ENCODE results near the gene CCDC24. TPM values are rescaled to one million over a fixed set of nuclear protein-coding genes. Genes with fewer than 3 reads are reported as not detected.

CCDC24 gene
- total RNA-seq, 1 donor from 2014 or later = 0.86 TPM

DNA sequence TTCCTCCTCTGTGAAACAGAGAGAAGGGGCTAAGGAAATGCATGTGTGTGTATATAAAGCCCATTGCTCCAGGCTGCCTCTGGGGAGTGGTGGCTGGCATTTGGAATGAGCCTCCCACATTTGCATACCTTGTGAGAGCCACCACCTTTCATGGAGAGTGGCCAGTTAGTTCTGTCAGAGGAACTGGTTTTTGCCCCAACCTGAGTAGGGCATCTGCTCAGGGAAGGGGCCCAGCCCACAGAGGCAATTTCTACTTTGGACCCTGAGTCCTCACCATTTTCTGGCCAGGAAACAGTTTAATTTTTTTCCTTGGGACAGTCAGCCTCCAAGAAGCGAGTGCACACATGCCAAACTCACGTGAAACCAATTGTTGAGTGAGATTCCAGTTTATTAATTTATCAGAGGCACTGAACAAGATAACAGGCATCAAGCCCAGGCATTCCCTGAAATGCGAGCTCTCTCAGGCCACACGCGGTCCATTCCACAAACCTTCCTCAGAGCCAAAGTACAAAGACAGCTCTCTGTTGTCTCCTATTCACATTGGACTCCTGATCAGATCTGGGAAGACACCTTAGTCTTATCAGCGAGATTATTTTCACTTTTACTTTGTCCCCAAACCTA, 40.9 kb downstream of the CCDC24 start:
- intact Hi-C loops (cut with DNase I) = loop anchor here (10.0 kb wide), 1 partner anchor 267 kb away; no protein-coding TSS in a partner anchor
- DNase-seq = no peak
- ATAC-seq (ENCODE audit: poor library complexity) = no peak

DNA sequence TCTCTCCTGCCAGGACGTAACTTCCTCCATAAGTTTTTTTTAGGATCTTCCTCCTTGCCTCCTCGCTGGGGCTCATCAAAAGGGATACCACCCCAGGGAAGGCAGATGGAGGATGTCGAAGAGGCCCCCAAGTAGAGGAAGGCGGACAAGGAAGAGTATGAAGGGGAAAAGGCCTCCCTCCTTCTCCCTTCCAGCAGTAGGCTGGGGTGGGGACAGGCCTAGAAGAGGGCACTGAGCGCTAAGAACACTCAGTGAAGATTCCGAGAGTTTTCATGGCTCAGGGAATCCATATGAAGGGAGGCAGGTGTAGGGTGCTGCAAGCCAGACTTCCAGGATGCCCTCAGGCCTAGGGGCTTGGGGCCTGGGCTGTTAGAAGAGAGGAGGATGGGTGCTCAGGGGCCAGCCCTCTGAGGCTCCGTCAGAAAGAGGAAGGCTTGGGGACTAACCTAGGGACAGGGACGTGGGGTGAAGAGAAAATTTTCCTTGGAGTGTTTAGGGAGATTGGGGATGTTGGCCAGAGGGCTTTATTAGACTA, 41.7 kb downstream of the CCDC24 start:
- intact Hi-C loops (cut with DNase I) = loop anchor here (10.0 kb wide), 1 partner anchor 268 kb away; no protein-coding TSS in a partner anchor
- ATAC-seq (ENCODE audit: poor library complexity) (no peak), DNase-seq (no peak)

DNA sequence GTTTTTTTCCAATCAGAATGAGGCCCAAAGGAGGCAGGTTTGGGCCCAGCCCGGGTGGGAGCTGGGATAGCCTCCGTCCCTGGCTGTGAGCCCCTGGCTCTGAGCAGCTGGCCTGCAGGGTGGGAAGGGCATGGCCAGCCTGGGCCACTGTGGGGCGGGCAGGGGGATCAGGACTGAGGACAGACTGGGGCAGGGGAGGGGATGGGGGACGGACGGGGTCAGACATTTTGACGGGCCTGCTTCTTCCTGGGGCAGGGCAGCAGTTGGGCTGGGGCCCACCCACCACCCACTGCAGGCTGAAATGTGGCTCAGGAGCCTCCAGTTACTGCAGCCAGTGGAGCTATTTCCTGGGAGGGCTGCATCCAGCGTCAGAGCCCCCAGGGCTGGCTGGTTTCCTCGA, 42.4 kb downstream of the CCDC24 start:
- DNase-seq (no peak), ATAC-seq (ENCODE audit: poor library complexity) (no peak)
- intact Hi-C loops (cut with DNase I) = loop anchor here (10.0 kb wide), 1 partner anchor 269 kb away; no protein-coding TSS in a partner anchor

DNA sequence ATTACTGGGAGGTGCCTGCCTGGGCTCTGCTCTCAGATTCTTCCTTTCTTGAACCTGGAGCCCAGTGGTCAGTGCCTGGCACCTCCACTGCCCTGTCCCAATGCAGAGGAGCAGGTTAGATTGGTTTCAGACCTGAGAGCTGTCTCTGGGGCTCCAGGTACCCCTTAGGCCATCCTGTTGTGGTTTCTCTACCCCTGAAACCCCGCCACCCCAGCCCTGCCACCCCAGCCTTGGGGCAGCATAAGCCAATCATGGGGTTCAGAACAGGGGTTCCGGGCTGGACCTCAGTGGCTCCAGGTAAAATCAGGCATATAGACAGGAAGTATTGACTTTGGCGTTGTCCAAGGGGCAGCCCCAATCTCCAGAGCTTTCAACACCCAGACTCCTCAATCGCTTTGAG, 43.0 kb downstream of the CCDC24 start:
- DNase-seq = no peak
- ATAC-seq (ENCODE audit: poor library complexity) = no peak
- intact Hi-C loops (cut with DNase I) = loop anchor here (10.0 kb wide), 1 partner anchor 270 kb away; no protein-coding TSS in a partner anchor

DNA sequence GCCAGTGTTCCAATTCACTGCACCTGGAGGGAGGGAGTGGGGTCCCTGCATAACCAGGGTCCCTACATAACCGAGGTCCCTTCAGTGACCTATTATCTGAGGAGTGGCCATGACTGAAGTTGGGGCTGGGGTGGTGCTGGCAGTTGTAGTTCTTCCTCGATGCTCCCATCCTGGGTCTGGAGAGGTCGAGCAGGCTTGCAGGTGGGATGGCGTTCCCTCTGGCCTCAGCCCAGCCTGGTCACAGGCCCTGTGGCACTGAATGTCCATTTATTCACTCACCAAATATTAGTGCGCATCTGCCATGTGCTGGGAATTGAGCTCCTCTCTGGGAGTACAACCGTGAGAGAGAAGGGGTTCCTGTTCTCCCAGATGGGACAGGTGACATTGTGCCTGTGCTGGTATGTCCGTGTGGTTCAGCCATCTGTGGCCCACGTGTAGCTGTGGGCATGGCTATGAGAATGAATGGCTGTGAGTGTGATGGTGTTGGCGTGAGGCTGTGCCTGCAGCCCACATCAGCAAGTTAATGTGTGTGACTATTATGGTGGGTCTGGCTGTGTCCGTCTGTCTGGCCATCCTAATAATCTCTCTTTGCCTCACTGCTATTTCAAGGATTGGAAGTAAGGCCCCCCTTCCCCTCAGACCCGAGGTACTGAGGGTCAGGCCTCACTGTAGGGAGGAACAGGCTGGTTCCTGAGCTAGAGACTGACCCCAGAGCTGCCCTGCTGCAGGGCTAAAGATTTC, 43.7 kb downstream of the CCDC24 start:
- intact Hi-C loops (cut with DNase I) = loop anchor here (10.0 kb wide), 1 partner anchor 270 kb away; no protein-coding TSS in a partner anchor
- ATAC-seq (ENCODE audit: poor library complexity) = no peak

DNA sequence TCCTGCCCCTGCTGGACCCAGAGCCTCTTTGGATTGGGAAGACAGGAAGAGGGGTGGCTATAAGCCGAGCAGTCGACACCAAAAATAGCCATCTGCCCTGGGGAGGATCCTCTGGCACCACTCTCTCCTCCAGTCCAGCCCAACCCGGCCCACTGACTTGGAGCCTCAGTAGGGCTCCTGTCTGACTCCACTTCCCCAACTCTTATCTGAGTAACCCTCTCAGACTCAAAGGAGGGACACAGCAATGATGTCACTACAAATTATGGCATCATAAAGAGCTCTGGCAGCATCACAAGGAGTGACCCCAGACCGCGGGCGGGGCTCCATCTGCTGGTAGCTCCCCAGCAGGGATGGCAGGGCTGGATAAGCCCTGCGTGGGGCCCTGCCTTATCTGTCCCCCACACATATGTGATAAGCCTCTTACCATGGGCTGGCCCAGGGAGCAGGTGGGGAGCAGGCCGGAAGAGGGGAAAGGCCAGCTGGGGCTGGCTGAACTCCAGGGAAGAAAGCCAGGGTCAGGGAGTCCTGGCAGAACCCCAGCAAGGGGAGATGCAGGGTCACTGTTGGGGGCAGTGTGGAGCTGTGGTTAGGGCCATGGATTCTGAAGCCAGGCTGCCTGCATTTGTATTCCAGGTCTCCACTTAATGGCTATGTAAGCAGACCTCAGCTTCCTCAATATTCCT, 44.5 kb downstream of the CCDC24 start:
- intact Hi-C loops (cut with DNase I) = loop anchor here (10.0 kb wide), 1 partner anchor 271 kb away; no protein-coding TSS in a partner anchor

More for the DNA sequence above, 43.7 kb downstream of the CCDC24 start:
- no peak for DNase-seq

DNA sequence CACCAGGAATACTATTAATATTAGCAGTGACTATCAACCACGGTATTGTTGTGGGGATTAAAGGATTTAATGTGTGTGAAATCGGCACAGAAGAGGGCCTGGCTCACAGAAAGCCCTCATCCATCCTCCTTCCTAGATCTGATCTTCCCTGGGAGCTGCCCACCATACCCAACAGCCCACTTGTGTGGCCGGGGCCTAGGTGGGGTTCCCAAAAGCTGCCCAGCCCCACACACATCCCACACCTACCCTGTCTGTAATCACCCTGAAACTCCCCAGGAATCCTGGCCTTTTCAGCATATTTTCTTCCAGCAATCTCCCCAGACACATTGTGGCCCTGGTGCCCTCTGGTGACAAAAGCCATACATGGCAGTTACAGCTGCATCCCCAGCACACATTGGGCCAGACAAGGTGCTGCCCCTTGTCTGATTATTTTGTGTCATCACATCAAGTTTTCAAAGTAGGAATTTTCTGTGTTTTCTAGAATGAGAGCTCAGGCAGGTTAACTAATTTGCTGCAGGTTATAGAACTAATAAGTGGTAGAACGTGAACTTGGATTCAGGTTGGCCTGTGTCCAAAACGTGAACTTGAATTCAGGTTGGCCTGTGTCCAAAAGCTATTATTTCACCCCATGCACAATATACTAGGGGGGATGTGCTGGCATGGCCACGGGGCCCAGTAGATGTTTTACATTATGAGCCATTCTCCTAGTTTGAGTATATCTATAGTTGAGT, 45.2 kb downstream of the CCDC24 start:
- ATAC-seq (ENCODE audit: poor library complexity) (peak; percentile 83), DNase-seq (peak; percentile 58)
- intact Hi-C loops (cut with DNase I) = loop anchor here (10.0 kb wide), 1 partner anchor 272 kb away; no protein-coding TSS in a partner anchor

More for the DNA sequence above, 44.5 kb downstream of the CCDC24 start:
- ATAC-seq (ENCODE audit: poor library complexity) = peak; percentile 70
- DNase-seq = peak; percentile 62

DNA sequence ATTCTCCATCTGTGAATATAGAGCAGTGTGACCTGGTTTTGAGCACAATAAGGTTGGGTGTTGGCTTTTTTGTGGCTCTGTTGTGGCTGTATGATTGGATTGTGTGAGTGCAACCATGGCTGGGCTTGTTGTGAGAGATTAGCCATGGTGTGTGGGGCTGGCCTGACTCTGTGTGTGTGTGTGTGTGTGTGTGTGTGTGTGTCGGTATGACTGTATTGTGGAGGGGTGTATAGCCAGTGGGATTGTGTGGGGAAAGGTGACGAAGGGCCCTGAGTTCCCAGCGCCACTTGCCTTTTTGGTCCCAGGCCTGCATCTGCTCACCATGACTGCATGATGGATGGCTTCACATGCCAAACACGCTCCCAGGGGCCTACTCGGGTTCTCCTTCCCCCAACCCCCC, 45.8 kb downstream of the CCDC24 start:
- intact Hi-C loops (cut with DNase I) = loop anchor here (10.0 kb wide), 1 partner anchor 272 kb away; no protein-coding TSS in a partner anchor
- DNase-seq (no peak), ATAC-seq (ENCODE audit: poor library complexity) (no peak)

DNA sequence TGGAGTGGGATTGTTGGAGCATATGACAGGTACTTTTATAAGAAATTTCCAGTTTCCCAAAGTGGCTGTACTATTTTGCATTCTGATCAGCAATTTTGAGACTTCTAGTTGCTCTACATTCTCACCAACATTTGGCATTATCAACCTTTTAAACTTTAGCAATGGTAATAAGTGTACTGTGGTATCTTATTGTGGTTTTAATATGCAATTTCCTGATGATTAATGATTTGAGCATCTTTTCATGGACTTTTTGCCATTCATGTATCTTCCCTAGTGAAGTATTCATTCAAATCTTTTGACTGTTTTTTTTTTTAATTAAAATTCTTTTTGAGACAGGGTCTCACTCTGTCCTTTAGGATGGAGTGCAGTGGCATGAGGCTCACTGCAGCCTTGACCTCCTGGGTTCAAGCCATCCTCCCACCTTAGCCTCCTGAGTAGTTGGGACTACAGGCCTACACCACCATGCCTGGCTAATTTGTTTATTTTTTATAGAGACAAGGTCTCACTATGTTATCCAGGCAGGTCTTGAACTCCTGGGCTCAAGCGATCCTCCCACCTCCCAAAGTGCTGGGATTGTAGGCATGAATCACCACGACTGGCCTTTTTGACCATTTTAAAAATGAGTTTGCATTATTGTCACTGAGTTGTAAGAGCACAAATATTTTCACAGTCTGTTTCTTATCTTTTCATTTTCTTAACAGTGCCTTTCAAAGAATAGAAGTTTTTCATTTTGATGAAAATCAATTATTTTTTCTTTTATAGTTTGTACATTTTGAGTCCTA, 47.7 kb downstream of the CCDC24 start:
- no peak for DNase-seq
- no peak for ATAC-seq (ENCODE audit: poor library complexity)
- intact Hi-C loops (cut with DNase I) = loop anchor here (10.0 kb wide), 1 partner anchor 274 kb away; no protein-coding TSS in a partner anchor

DNA sequence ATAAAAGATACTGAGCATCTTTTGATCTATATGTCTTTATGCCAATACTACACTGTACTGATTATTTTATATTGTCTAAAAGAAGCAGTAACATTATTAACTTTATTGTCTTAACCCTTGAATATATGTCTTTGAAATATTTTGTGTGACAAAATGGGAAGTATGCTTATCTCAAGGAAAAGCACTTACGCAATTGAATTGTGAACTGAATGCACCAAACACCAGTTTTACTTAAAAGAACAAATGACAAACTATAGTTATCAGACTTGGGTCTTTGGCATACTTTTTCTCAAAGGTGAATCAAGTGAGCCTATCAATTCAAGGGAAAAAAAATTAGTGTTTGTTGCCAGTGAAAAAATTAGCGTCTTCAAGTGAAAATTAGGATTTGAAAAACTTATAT, 49.0 kb downstream of the CCDC24 start:
- ATAC-seq (ENCODE audit: poor library complexity) (no peak), DNase-seq (no peak)
- intact Hi-C loops (cut with DNase I) = no loop called here

DNA sequence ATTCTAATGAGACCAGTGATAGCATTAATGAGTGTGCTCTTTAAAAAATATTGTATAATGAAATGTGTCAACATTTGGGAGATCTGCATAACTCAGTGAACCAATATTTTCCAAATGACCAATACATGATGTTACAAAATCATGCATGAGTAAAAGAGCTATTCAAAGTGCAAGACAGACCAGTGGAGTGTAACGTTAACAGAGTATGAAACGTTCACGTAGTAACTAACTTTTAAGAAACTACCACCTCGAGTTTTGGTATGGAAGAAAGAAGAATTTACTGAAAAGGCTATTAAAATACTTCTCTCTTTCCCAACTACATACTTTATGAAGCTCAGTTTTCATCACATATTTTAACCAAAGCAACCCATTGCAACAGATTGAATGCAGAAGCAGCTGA, 49.4 kb downstream of the CCDC24 start:
- intact Hi-C loops (cut with DNase I) = no loop called here
- ATAC-seq (ENCODE audit: poor library complexity) (no peak), DNase-seq (no peak)

DNA sequence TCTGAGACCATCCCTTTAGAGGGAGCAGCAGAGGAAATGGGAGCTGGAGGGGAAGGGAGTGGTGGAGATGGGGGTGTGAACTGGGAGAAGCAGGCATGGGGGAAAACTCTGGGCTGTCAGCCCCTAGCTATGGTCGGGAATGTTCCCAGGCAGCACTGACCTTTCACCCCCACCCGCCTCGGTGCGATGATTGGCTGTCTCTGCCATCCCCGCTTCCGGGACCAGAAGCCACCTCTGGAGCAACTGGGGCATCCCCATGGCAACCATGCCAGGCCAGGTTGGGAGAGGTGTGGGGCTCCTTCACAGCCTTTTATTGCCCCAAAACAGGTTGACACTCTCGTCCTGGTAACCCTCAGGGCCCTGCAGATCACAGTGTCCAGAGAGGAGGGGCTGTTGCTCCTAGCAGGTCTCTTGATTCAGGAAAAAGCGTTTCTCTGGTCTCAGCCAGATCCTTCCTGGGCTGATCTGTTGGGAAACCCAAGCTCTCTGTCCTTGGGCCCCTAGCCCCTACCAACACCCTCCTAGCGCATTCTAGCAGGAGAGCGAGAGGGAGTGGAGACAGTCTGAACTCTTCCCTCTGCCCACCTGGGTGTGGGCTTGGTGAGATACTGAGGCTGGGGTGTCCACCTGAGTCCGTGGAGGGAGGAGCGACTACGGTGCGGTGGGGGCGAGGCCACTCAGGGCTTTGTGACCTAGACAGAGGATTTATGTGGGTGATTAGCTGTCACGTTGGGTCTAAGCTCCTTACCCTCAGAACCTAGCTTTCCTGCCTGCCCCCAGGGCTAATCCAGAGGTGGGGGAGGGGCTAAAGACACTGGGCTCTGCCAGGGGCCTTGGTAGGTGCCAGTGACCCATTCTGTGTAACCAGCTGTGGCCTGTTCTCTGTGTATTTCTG, 52.0 kb downstream of the CCDC24 start:
- intact Hi-C loops (cut with DNase I) = no loop called here
- ATAC-seq (ENCODE audit: poor library complexity) (no peak), DNase-seq (no peak)

DNA sequence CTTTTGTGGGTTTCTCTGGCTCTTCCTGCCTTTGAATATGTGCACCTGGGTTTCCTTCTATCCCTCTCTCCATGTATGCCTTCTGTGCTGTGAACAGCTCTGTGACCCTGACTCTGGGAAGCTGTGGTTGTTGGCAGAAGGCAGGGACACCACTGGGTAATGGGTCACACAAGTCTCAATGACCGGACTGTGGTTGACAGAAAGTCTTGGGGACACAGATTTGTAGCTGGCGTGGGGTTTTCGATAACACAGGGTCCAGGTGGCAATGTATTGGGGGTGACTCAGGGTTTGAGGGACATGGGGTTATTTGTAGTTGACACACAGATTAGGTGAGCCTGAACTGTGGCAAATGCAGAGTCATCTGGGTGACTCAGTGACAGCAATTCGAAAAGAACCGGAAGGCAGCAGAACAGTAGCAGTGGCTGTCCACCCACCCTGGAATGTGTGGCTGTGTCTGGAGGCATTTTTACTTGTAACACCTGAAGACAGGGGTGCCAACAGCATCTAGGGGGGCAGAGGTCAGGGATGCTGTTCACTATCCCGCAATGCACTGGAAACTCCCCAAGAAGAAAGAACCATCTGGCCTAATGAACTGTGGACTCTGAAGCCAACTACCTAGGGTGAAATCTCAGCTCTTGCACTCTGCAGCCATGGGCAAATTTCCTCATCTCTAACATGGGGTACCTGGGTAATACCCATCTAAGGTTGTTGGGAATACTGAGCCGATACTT, 52.8 kb downstream of the CCDC24 start:
- DNase-seq = no peak
- no peak for ATAC-seq (ENCODE audit: poor library complexity)
- intact Hi-C loops (cut with DNase I) = no loop called here

DNA sequence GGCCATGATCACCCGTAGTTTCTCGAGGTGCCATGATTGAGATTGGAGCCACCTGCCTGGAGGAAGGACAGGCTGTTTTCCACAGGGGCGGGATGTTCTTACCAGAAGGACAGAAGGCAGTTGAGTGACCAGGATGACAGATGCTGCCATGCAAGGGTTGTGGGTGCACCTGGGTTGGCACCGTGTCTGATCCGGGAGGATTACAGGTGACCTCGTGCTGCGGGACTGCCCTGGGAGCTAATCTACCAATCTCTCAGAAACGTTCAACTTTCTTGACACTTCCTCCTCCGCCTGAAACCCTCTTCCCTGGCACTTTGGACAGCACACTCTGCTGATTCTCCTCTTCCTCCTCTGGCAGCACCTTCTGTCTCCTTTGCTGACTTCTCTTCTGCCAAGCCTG, 53.7 kb downstream of the CCDC24 start:
- DNase-seq (no peak), ATAC-seq (ENCODE audit: poor library complexity) (no peak)
- intact Hi-C loops (cut with DNase I) = loop anchor here (5.0 kb wide), 1 partner anchor 38 kb away; no protein-coding TSS in a partner anchor

Measured in Right ventricle myocardium superior (tissue), 1 donor.